Neuronal stem cell (in vitro differentiated cells): ENCODE measurements around the gene TTC16.
A peak's percentile ranks its signal among the peaks of the same experiment; 100 is the strongest.

Experiments
- DNase-seq: peaks from one replicate; pipeline ENCODE4 v3.0.0-alpha.2; 2013; ENCODE audit warnings: low spot score
- H2AFZ ChIP-seq: one replicate; pipeline ENCODE4 v1.6.1; 2013; ENCODE audit warnings: mild to moderate bottlenecking, low read length, inconsistent platforms
- H2AK5ac ChIP-seq: 2 replicates; pipeline ENCODE4 v1.6.1; 2013; ENCODE audit warnings: low read depth, mild to moderate bottlenecking, inconsistent platforms, low read length, moderate library complexity, mixed read lengths
- H2BK120ac ChIP-seq: 2 replicates; pipeline ENCODE4 v1.6.1; 2013; ENCODE audit warnings: low read depth, mild to moderate bottlenecking, inconsistent platforms, low read length, moderate library complexity, mixed read lengths
- H2BK12ac ChIP-seq: one replicate; pipeline ENCODE4 v1.6.1; 2013; ENCODE audit warnings: low read length, inconsistent platforms
- H2BK15ac ChIP-seq: 2 replicates; pipeline ENCODE4 v1.6.1; 2013; ENCODE audit warnings: mild to moderate bottlenecking, low read length, inconsistent platforms, mixed read lengths
- H2BK5ac ChIP-seq: one replicate; pipeline ENCODE4 v1.6.1; 2013; ENCODE audit warnings: inconsistent platforms, mild to moderate bottlenecking, low read length, moderate library complexity
- H3K14ac ChIP-seq: one replicate; pipeline ENCODE4 v1.6.1; 2013; ENCODE audit warnings: low read length, inconsistent platforms
- H3K18ac ChIP-seq: 2 replicates; pipeline ENCODE4 v1.6.1; 2013; ENCODE audit warnings: low read length, inconsistent platforms
- H3K23ac ChIP-seq: 2 replicates; pipeline ENCODE4 v1.6.1; 2013; ENCODE audit warnings: low read depth, mild to moderate bottlenecking, mixed read lengths, low read length, inconsistent platforms; ENCODE audit not compliant: poor library complexity
- H3K27ac ChIP-seq: replicated peaks from 3 replicates; pipeline ENCODE4 v1.5.1; 2013; ENCODE audit warnings: low read length, inconsistent platforms
- H3K27me3 ChIP-seq, 3 experiments: 2 replicates each; pipeline ENCODE4 v1.6.1; 2013; ENCODE audit warnings: low read length in 3 of 3, mild to moderate bottlenecking in 2 of 3, inconsistent platforms in 1 of 3, low read depth in 1 of 3, mixed read lengths in 1 of 3, moderate library complexity in 1 of 3; ENCODE audit not compliant: control insufficient read depth in 3 of 3, insufficient read depth in 3 of 3
- H3K36me3 ChIP-seq, 2 donors: replicated peaks in 1 of 2; 2 replicates each; pipeline ENCODE4 v1.6.1; 2013; ENCODE audit warnings: low read length in 2 of 2; ENCODE audit not compliant: control insufficient read depth in 2 of 2, insufficient read depth in 2 of 2
- H3K4ac ChIP-seq: 2 replicates; pipeline ENCODE4 v1.6.1; 2013; ENCODE audit warnings: inconsistent platforms, mild to moderate bottlenecking, low read length, moderate library complexity
- H3K4me1 ChIP-seq, 2 donors: 1 replicate in 1 of 2; 2 replicates in 1 of 2; pipeline ENCODE4 v1.6.1; 2013; ENCODE audit warnings: low read length in 2 of 2, low read depth in 1 of 2; ENCODE audit not compliant: control insufficient read depth in 2 of 2, insufficient read depth in 1 of 2
- H3K4me2 ChIP-seq: one replicate; pipeline ENCODE4 v1.6.1; 2013; ENCODE audit warnings: mild to moderate bottlenecking, low read length, inconsistent platforms; ENCODE audit not compliant: insufficient read depth, poor library complexity, severe bottlenecking
- H3K4me3 ChIP-seq, 2 donors: 2 replicates each; pipeline ENCODE4 v1.5.1; 2013; ENCODE audit warnings: low read length in 2 of 2, mild to moderate bottlenecking in 2 of 2, inconsistent platforms in 1 of 2, moderate library complexity in 1 of 2
- H3K79me1 ChIP-seq: one replicate; pipeline ENCODE4 v1.6.1; 2013; ENCODE audit warnings: low read depth, mild to moderate bottlenecking, inconsistent platforms, low read length, moderate library complexity
- H3K9ac ChIP-seq: one replicate; pipeline ENCODE4 v1.6.1; 2013; ENCODE audit warnings: mild to moderate bottlenecking, low read depth, low read length, inconsistent platforms; ENCODE audit not compliant: poor library complexity
- H3K9me3 ChIP-seq, 2 donors: replicated peaks in 1 of 2; 2 replicates each; pipeline versions ENCODE3 to v1.6.1; 2013; ENCODE audit warnings: low read length in 2 of 2, mild to moderate bottlenecking in 2 of 2, inconsistent platforms in 1 of 2, low read depth in 1 of 2, mixed read lengths in 1 of 2, moderate library complexity in 1 of 2; ENCODE audit not compliant: control insufficient read depth in 2 of 2, insufficient read depth in 1 of 2
- H4K8ac ChIP-seq: one replicate; pipeline ENCODE4 v1.6.1; 2013; ENCODE audit warnings: low read depth, mild to moderate bottlenecking, inconsistent platforms, low read length, moderate library complexity
- H4K91ac ChIP-seq: one replicate; pipeline ENCODE4 v1.6.1; 2013; ENCODE audit warnings: low read length, low read depth, mild to moderate bottlenecking, inconsistent platforms; ENCODE audit not compliant: poor library complexity
- WGBS, 2 donors: extraction: QIAGEN DNeasy Blood & Tissue Kit; methylation state at CpG; one replicate each; pipeline ENCODE4 v1.1.7; 2013; ENCODE audit warnings: missing lambda C conversion rate in 2 of 2, mixed read lengths in 1 of 2; ENCODE audit not compliant: insufficient read length in 2 of 2, insufficient replicate concordance in 1 of 2; ENCODE audit errors: extremely low coverage in 2 of 2; 5-methylcytosine and 5-hydroxymethylcytosine counted together

The TTC16 gene

DNA sequence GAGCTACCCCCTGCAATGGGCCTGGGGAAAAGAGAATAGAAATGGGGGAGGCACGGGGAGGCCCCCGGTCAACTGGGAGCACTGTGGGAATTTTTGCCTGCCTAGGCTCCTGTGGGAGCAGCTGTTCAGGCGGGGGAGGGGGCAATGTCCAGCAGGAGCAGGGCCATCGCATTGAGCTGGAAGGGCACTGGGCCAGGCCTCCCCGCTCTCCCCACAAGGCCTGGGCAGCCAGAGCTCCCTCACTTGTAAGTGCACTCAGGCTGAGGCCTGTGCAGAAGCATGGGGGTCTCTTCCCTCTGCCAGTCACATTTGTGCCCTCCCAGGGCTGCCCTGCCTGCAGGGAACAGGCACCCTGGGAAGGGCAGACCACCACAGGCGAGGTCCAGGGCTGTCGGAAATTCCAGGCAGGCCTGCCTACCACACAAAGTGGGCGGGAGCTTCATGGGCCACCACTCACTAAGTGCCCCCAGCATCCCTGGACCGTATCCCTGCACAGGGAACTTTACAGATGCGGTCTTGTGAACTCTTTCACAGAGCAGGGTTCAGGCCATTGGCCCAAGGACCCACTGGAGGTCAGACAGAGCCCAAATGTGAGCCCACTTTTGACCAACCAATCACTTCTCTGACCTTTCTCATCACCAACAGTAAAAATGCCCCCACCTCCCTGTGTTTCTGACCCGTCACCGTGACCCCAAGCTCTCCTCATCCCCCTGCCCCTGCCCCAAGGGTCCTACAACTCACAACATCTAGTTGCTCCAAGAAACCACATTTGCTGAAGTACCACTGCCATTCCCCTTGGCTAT is 10.1 kb upstream of the TTC16 start:
- Histone ChIP-seq H2AK5ac (peak overlapping the region; percentile 30), H4K91ac (no peak overlapping the region), H4K8ac (no peak overlapping the region), H3K9ac (peak overlapping the region; percentile 64), H3K9me3 (peaks cover 0 to 3% of the 10 kb centered on the region in 2 donors), H3K27ac (no peak overlapping the region), H2BK15ac (peak overlapping the region; percentile 77), H3K4me2 (no peak overlapping the region), H3K4me1 (peaks cover 7 to 10% of the 10 kb centered on the region in 2 donors), H3K23ac (no peak overlapping the region), H3K18ac (peak overlapping the region; percentile 86), H2AFZ (peak overlapping the region; percentile 78), H3K79me1 (no peaks in the 10 kb centered on the region), H3K36me3 (no peaks in the 10 kb centered on the region), H3K4me3 (no peak overlapping the region), H3K4ac (no peak overlapping the region), H3K27me3 (no peaks in the 10 kb centered on the region), H2BK12ac (no peak overlapping the region), H3K14ac (no peak overlapping the region), H2BK120ac (no peak overlapping the region), H2BK5ac (no peak overlapping the region)
- no peak for DNase-seq
- WGBS, 2 donors = no CpG with 5 or more reads among the region's 12 CpGs

DNA sequence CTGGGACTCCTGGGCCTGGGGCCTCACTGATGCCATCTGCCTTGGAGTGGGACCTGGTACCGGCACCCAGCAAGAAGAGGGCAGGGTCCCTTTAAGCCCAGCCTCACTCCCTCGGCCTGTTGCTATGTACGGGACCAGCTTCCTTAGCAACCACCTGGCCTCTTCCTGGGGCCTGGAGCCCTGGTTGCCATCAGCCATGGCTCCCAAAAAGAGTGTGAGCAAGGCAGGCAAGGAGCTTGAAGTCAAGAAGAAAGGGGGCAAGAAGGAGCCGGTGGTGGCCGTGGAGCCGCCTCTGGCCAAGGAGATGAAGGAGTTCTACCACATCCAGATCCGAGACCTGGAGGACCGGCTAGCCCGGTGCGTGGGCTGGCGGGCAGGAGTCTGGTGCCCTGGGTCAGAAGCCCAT is 9.0 kb upstream of the TTC16 start, which contains the start of gene CFAP157:
CFAP157 (plus strand) TSS at position 153 of the 406 bp plus-strand sequence; CDS start at position 197, 44 bp downstream.
- H3K4me3 ChIP-seq = no peak within 1 kb of the TSS
- H2BK12ac ChIP-seq = no peak within 1 kb of the TSS
- peaks cover 0 to 3% of the 10 kb centered on the region in 2 donors for H3K9me3 ChIP-seq
- no peak for DNase-seq
- peak within 1 kb of the TSS; percentile 64 for H3K9ac ChIP-seq
- H2BK120ac ChIP-seq = no peak within 1 kb of the TSS
- H4K8ac ChIP-seq = peak within 1 kb of the TSS; percentile 58
- no peak within 1 kb of the TSS for H3K14ac ChIP-seq
- no CpG with 5 or more reads among the region's 11 CpGs for WGBS, 2 donors
- H3K4me2 ChIP-seq = no peak within 1 kb of the TSS
- H3K27ac ChIP-seq = no peak within 1 kb of the TSS
- H3K18ac ChIP-seq = peak within 1 kb of the TSS; percentile 86
- H2AK5ac ChIP-seq = peak within 1 kb of the TSS; percentile 44
- H4K91ac ChIP-seq = peak within 1 kb of the TSS; percentile 64
- H3K27me3 ChIP-seq = no peaks in the 10 kb centered on the region
- no peaks in the 10 kb centered on the region for H3K79me1 ChIP-seq
- H2BK5ac ChIP-seq = no peak within 1 kb of the TSS
- H3K4me1 ChIP-seq = peaks cover 10 to 18% of the 10 kb centered on the region in 2 donors
- peak within 1 kb of the TSS; percentile 84 for H2BK15ac ChIP-seq
- peak within 1 kb of the TSS; percentile 78 for H2AFZ ChIP-seq
- peak within 1 kb of the TSS; percentile 44 for H3K4ac ChIP-seq
- H3K23ac ChIP-seq = peak within 1 kb of the TSS; percentile 75
- no peaks in the 10 kb centered on the region for H3K36me3 ChIP-seq

GRCh38 chr9:127707766-127708165 is 8.1 kb upstream of the TTC16 start:
- no peak overlapping the region for H3K27ac ChIP-seq
- no peak overlapping the region for H2BK5ac ChIP-seq
- H3K9ac ChIP-seq = no peak overlapping the region
- H3K23ac ChIP-seq = no peak overlapping the region
- no peaks in the 10 kb centered on the region for H3K79me1 ChIP-seq
- no peak overlapping the region for H2AK5ac ChIP-seq
- H2BK15ac ChIP-seq = no peak overlapping the region
- no peak overlapping the region for H3K4me2 ChIP-seq
- H4K91ac ChIP-seq = no peak overlapping the region
- H3K9me3 ChIP-seq = peaks cover 0 to 3% of the 10 kb centered on the region in 2 donors
- H3K4me1 ChIP-seq = peaks cover 10 to 22% of the 10 kb centered on the region in 2 donors
- H2BK12ac ChIP-seq = no peak overlapping the region
- no peak overlapping the region for H4K8ac ChIP-seq
- WGBS, 2 donors = no CpG with 5 or more reads among the region's 5 CpGs
- H2BK120ac ChIP-seq = no peak overlapping the region
- no peak for DNase-seq
- H3K4me3 ChIP-seq = no peak overlapping the region
- no peak overlapping the region for H3K4ac ChIP-seq
- no peak overlapping the region for H3K14ac ChIP-seq
- H3K36me3 ChIP-seq = no peaks in the 10 kb centered on the region
- no peak overlapping the region for H3K18ac ChIP-seq
- no peak overlapping the region for H2AFZ ChIP-seq
- H3K27me3 ChIP-seq = no peaks in the 10 kb centered on the region

DNA sequence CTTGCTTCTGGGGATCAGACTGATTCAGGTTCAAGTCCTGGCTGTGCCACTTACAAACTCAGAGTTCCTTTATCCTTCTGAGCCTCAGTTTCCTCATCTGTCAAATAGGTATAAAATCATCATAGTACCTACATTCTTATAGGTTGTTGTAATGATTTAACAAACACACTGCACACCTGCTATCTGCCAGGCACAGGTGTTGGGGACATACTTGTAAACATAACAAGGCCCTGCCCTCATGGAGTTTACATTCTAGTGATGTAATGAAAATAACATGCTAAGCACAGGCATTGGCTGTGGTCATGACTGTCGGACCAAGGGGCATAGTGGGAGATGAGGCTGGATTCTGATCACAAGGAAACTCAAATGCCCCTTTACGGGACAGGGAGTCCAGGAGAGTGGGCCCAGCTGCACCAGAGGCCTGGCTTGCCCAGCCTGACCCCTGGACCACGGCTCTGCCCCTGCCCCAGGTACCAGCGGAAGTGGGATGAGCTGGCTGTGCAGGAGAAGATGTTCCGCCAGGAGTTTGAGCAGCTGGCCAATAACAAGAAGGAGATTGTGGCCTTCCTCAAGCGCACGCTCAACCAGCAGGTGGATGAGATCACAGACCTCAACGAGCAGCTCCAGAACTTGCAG is 6.8 kb upstream of the TTC16 start:
- WGBS, 2 donors = no CpG with 5 or more reads among the region's 8 CpGs
- no peak overlapping the region for H3K4me3 ChIP-seq
- H3K23ac ChIP-seq = peak overlapping the region; percentile 45
- H3K4me1 ChIP-seq = peaks cover 10 to 22% of the 10 kb centered on the region in 2 donors
- no peak overlapping the region for H3K4me2 ChIP-seq
- H3K79me1 ChIP-seq = no peaks in the 10 kb centered on the region
- H3K14ac ChIP-seq = no peak overlapping the region
- no peak overlapping the region for H4K91ac ChIP-seq
- peak overlapping the region; percentile 2 for H2BK5ac ChIP-seq
- no peaks in the 10 kb centered on the region for H3K36me3 ChIP-seq
- no peak overlapping the region for H4K8ac ChIP-seq
- peaks cover 0 to 3% of the 10 kb centered on the region in 2 donors for H3K9me3 ChIP-seq
- no peak overlapping the region for H3K4ac ChIP-seq
- H3K27me3 ChIP-seq = peaks cover 0 to under 1% (median 0%) of the 10 kb centered on the region in 3 experiments
- no peak overlapping the region for H3K27ac ChIP-seq
- no peak overlapping the region for H2BK12ac ChIP-seq
- no peak overlapping the region for H2BK120ac ChIP-seq
- H3K9ac ChIP-seq = no peak overlapping the region
- DNase-seq = no peak
- H3K18ac ChIP-seq = no peak overlapping the region
- H2BK15ac ChIP-seq = no peak overlapping the region
- peak overlapping the region; percentile 31 for H2AK5ac ChIP-seq
- no peak overlapping the region for H2AFZ ChIP-seq
